Activated naive CD8-positive, alpha-beta T cell treated with anti-CD3 and anti-CD28 coated beads, Interleukin-2, amount 10 ng/mL, durations not matched to agents 7 days and 5 days (primary cell): ENCODE results near the gene HLCS. TPM values are rescaled to one million over a fixed set of nuclear protein-coding genes. Genes with fewer than 3 reads are reported as not detected.

Experiments used
- ATAC-seq: fragments of 150-1000 bp; cut with Tn5 transposase; one replicate; pipeline ENCODE4 v1.10.0; 2021; ENCODE audit warnings: low read depth, moderate library complexity
- POLR2A ChIA-PET: fragments of 350-600 bp; sonication (Branson Sonifier 250); formaldehyde crosslinking; loops from one replicate; lab custom pipeline; 2021; ENCODE audit warnings: antibody characterized with exemption; lab: Charles Lee
- DNase-seq: peaks from one replicate; pipeline ENCODE4 v3.0.0; 2021
- H3K27ac Mint-ChIP-seq: one replicate; pipeline ENCODE4 v1.8.0; 2022; ENCODE audit warnings: mild to moderate bottlenecking, mixed read lengths
- H3K27me3 Mint-ChIP-seq: one replicate; pipeline ENCODE4 v1.8.0; 2022; ENCODE audit warnings: mild to moderate bottlenecking, moderate library complexity, mixed read lengths
- H3K36me3 Mint-ChIP-seq: one replicate; pipeline ENCODE4 v1.8.0; 2021; ENCODE audit warnings: mild to moderate bottlenecking, mixed read lengths
- H3K4me1 Mint-ChIP-seq: one replicate; pipeline ENCODE4 v1.8.0; 2021; ENCODE audit warnings: mixed read lengths
- H3K4me3 Mint-ChIP-seq: one replicate; pipeline ENCODE4 v1.8.0; 2022; ENCODE audit warnings: mild to moderate bottlenecking, moderate library complexity, mixed read lengths
- H3K9me3 Mint-ChIP-seq: one replicate; pipeline ENCODE4 v1.8.0; 2021; ENCODE audit warnings: mixed read lengths
- total RNA-seq, 2 experiments: library from RNA; stranded (reverse); gene quantifications; one replicate each; pipeline ENCODE4 v1.2.3, GENCODE V29; 2021

HLCS gene
- total RNA-seq, 2 experiments from 2014 or later, result 17.4 to 17.8 TPM

DNA sequence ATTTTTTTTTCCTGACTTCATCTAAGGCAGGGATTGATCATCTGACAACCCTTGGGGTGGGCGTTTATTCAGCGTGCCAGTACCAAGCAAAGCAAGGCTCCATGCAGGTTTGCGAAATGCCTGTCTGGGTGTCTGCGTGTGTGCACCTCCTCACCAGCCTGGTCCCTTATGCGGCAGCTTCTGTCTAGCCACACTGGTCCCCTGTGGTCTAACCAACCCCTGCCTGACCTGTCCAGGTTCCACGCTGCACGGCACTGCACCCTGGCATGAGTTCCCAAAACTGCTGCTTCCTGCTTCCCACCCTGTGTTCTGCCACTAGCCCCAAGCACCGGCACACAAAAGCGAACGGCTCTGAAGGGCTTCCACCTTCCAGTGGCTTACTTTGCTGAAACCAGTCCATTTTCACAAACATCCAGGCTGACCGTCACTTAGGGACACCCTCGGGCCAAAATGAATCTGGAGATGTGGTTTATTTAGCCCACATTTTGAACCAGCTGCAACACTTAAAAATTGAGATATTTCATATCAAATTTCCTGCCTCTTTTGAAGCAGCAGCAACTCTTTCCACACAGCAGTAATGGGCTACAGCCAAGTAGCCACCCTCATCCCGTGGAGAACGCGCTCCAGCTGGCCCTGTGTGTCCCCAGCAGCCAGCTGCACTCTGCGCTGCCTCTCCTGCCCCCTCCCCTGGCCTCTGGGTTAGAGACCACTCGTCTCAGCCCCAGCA lies 55.7 kb downstream of the HLCS start:
- POLR2A ChIA-PET, result no interaction called here
- H3K9me3 Mint-ChIP-seq, result no peaks in the 10 kb centered on the region
- ATAC-seq (no peak), DNase-seq (no peak)
- H3K27me3 Mint-ChIP-seq, result no peaks in the 10 kb centered on the region
- no peak overlapping the region for H3K27ac Mint-ChIP-seq
- H3K4me3 Mint-ChIP-seq, result no peak overlapping the region
- H3K36me3 Mint-ChIP-seq, result peaks cover 3% of the 10 kb centered on the region
- no peaks in the 10 kb centered on the region for H3K4me1 Mint-ChIP-seq

DNA sequence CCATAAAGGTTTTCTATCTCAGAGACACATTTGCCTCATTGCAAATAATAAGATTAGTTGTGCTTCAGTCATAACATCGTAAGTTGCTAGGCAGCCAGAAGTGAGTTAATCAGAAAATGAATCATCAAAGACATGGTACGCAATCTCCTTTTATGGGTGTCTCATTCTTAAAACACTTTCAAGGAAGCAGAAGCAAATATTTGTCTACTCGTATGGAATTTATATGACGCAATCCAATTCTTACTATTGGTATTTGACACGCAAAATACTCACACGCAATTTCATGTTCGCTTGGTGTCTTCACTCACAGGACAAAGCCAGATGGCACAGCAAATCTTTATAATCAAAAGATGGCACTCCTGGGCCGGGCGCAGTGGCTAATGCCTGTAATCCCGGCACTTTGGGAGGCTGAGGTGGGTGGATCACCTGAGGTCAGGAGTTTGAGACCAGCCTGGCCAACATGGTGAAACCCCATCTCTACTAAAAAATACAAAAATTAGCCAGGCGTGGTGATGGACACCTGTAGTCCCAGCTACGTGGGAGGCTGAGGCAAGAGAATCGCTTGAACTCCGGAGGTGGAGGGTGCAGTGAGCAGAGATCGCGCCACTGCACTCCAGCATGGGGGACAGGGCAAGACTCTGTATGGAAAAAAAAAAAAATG lies 56.4 kb downstream of the HLCS start:
- ATAC-seq, result no peak
- no peak overlapping the region for H3K4me3 Mint-ChIP-seq
- H3K4me1 Mint-ChIP-seq, result no peaks in the 10 kb centered on the region
- no peak overlapping the region for H3K27ac Mint-ChIP-seq
- H3K36me3 Mint-ChIP-seq, result peaks cover 3% of the 10 kb centered on the region
- H3K9me3 Mint-ChIP-seq, result no peaks in the 10 kb centered on the region
- no peak for DNase-seq
- no peaks in the 10 kb centered on the region for H3K27me3 Mint-ChIP-seq
- POLR2A ChIA-PET, result no interaction called here

DNA sequence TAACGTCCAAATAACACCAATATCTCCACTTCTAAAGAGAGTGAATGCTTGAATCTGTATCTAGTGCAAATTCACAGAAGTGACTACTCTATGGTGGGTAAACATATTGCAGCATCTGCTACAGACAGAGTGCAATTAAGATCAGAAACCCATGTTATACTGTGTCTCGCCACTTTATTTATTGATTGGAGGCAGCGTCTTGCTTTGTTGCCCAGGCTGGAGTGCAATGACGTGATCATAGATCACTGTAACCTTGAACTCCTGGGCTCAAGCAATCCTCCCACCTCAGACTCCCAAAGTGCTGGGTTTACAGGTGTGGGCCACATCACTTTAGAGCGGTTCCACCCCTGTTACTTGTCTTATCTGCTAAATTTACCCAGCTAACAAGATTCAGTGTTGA lies 57.0 kb downstream of the HLCS start:
- no peak overlapping the region for H3K4me3 Mint-ChIP-seq
- DNase-seq, result no peak
- POLR2A ChIA-PET, result no interaction called here
- H3K36me3 Mint-ChIP-seq, result peaks cover 3% of the 10 kb centered on the region
- ATAC-seq, result no peak
- no peak overlapping the region for H3K27ac Mint-ChIP-seq
- H3K9me3 Mint-ChIP-seq, result no peaks in the 10 kb centered on the region
- no peaks in the 10 kb centered on the region for H3K27me3 Mint-ChIP-seq
- no peaks in the 10 kb centered on the region for H3K4me1 Mint-ChIP-seq

DNA sequence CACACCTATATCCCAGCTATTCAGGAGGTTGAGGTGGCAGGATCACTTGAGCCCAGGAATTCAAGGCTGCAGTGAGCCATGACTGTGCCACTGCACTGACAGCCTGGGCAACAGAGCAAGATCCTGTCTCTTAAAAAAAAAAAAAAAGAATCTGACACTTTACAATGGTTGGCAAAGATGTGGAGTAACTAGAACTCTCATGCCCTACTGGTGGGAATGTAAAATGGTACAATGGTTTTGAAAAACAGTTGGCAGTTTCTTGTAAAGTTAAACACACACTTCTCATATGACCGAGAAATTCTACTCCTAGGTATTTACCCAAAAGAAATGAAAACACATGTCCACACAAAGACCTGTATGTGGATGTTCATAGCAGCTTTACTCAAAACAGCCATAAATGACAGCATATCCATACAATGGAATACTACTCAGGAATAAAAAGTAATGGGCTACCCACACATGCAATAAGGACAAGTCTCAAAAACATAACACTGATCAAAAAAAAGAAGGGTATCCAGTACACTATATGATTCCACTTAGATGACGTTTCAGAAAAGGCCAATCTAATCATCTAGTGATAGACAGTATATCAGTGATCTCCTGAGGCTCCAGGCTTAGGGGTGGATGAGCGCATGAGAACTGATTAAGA lies 58.1 kb downstream of the HLCS start:
- POLR2A ChIA-PET, result no interaction called here
- Mint-ChIP-seq H3K4me3 (no peak overlapping the region), H3K27ac (no peak overlapping the region)

DNA sequence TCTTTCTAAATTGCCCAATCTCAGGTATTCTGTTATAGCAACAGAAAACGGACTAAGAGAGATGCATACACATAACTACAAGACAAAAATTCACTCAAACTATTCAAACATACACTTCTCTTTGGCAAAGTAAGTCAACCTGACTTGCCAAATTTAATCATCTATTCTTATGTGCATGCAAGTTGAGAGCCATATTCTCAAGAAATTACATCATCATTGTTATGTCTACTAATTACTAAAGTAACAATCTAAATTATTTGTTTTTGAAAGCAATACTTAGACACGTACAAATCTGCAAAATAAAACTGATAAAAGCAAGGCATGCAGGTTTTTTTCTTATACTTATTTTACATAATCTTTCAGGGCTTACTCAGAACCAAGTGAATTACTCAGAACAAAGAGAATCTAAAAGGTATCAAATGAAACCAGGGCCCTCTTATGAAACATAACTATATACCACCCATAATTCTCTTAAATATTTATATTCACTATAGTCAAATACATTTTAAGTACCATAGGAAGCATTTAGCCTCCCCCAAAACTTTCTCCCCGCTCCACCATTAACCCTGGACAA lies 62.3 kb downstream of the HLCS start:
- H3K4me1 Mint-ChIP-seq, result peaks cover 4% of the 10 kb centered on the region
- peaks cover 2% of the 10 kb centered on the region for H3K36me3 Mint-ChIP-seq
- no peaks in the 10 kb centered on the region for H3K27me3 Mint-ChIP-seq
- H3K4me3 Mint-ChIP-seq, result no peak overlapping the region
- POLR2A ChIA-PET, result no interaction called here
- no peak for DNase-seq
- H3K27ac Mint-ChIP-seq, result no peak overlapping the region
- H3K9me3 Mint-ChIP-seq, result no peaks in the 10 kb centered on the region
- no peak for ATAC-seq

More for the DNA sequence above, 58.1 kb downstream of the HLCS start:
- no peaks in the 10 kb centered on the region for H3K9me3 Mint-ChIP-seq
- H3K36me3 Mint-ChIP-seq, result peaks cover 3% of the 10 kb centered on the region
- H3K27me3 Mint-ChIP-seq, result no peaks in the 10 kb centered on the region
- DNase-seq (no peak), ATAC-seq (no peak)
- no peaks in the 10 kb centered on the region for H3K4me1 Mint-ChIP-seq

DNA sequence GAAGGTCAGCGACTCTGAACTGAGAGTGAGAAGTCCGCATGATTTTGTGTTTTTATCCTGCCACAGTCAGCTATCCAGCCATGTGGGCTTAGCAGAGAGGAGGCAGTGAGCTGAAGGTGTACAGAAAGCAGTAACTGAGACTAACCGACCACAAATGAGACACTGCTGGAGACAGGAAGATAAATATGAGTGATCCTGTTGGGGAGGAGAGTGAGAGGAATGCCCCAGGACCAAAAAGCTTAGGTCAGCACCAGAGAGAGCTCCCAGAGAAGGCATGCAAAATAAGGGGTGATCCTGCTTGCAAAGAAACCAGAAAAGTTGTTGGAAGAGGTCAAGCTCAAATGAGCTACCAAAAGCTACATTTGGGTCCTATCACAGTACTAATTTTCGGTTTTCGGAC lies 63.7 kb downstream of the HLCS start:
- no peak overlapping the region for H3K27ac Mint-ChIP-seq
- ATAC-seq (no peak), DNase-seq (no peak)
- POLR2A ChIA-PET, result no interaction called here
- H3K4me3 Mint-ChIP-seq, result no peak overlapping the region
- no peaks in the 10 kb centered on the region for H3K36me3 Mint-ChIP-seq
- no peaks in the 10 kb centered on the region for H3K9me3 Mint-ChIP-seq
- no peaks in the 10 kb centered on the region for H3K27me3 Mint-ChIP-seq
- peaks cover 4% of the 10 kb centered on the region for H3K4me1 Mint-ChIP-seq

GRCh38 chr21:36902331-36902730 lies 64.1 kb downstream of the HLCS start:
- H3K27me3 Mint-ChIP-seq, result no peaks in the 10 kb centered on the region
- POLR2A ChIA-PET, result no interaction called here
- no peak overlapping the region for H3K4me3 Mint-ChIP-seq
- DNase-seq (no peak), ATAC-seq (no peak)
- no peaks in the 10 kb centered on the region for H3K9me3 Mint-ChIP-seq
- no peak overlapping the region for H3K27ac Mint-ChIP-seq
- H3K36me3 Mint-ChIP-seq, result no peaks in the 10 kb centered on the region
- H3K4me1 Mint-ChIP-seq, result peaks cover 4% of the 10 kb centered on the region

DNA sequence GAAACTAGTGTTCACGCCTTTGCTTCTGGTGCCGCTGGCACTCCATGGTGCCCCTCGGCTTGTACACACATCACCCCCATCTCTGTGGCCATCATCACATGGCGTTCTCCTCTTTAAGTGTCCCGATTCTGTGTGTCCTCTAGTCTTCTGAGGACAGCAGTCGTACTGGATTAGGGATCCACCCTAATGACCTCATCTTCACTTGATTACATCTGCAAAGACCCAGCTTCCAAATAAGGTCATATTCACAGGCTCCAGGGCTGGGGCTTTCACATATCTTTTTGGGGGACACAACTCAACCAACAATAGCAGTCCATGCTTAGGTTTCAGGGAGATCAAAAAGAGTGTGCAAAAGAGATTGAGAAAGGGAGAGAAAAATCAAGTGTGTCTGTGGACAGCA lies 64.9 kb downstream of the HLCS start:
- no peak for DNase-seq
- Mint-ChIP-seq H3K27me3 (no peaks in the 10 kb centered on the region), H3K36me3 (peaks cover 3% of the 10 kb centered on the region), H3K4me1 (peaks cover 4% of the 10 kb centered on the region), H3K4me3 (no peak overlapping the region), H3K27ac (no peak overlapping the region), H3K9me3 (no peaks in the 10 kb centered on the region)
- POLR2A ChIA-PET, result no interaction called here
- no peak for ATAC-seq

DNA sequence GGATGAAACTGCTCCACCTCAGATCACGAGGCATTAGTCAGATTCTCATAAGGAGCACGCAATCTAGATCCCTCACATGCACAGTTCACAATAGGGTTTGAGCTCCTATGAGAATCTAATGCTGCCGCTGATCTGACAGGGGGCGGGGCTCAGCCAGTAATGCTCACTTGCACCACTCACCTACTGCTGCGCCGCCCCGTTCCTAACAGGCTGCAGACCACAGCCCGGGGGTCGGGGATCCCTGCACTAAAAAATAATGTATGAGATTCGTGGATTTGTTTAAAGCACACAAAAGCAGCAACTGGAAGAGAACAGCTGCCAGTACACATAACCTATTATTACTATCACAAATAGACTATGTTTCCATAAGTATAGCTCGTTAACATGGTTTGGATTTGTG lies 72.9 kb downstream of the HLCS start:
- peaks cover 18% of the 10 kb centered on the region for H3K36me3 Mint-ChIP-seq
- ATAC-seq (no peak), DNase-seq (no peak)
- no peaks in the 10 kb centered on the region for H3K9me3 Mint-ChIP-seq
- H3K4me3 Mint-ChIP-seq, result no peak overlapping the region
- H3K4me1 Mint-ChIP-seq, result no peaks in the 10 kb centered on the region
- POLR2A ChIA-PET, result no interaction called here
- H3K27ac Mint-ChIP-seq, result no peak overlapping the region
- H3K27me3 Mint-ChIP-seq, result no peaks in the 10 kb centered on the region

GRCh38 chr21:36892201-36892600 lies 74.3 kb downstream of the HLCS start:
- Mint-ChIP-seq H3K9me3 (no peaks in the 10 kb centered on the region), H3K4me1 (no peaks in the 10 kb centered on the region), H3K27ac (no peak overlapping the region), H3K4me3 (no peak overlapping the region), H3K27me3 (no peaks in the 10 kb centered on the region), H3K36me3 (peaks cover 19% of the 10 kb centered on the region)
- POLR2A ChIA-PET, result no interaction called here
- ATAC-seq, result no peak
- DNase-seq, result no peak

DNA sequence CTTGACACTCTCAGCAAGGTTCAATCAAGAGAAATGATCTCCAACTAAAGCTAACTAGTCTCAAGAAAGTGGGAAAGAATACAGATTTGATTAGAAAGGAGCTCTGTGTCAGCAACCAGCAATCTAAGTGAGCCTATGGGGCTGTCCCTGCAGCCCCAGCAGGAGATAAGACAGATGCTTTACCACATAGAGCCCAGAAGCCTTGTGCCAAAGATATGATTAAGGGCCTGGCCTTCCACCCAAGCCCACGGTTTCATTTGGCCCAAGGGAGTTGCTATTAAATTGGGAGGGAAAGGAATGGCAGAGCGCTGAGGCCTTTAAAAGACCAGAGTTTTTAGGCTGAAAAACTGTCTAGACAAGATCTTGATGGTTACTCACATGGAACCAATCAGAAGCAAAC lies 74.8 kb downstream of the HLCS start:
- Mint-ChIP-seq H3K9me3 (no peaks in the 10 kb centered on the region), H3K4me3 (no peak overlapping the region), H3K27me3 (no peaks in the 10 kb centered on the region), H3K4me1 (no peaks in the 10 kb centered on the region), H3K27ac (no peak overlapping the region), H3K36me3 (peaks cover 18% of the 10 kb centered on the region)
- DNase-seq (no peak), ATAC-seq (no peak)
- POLR2A ChIA-PET, result no interaction called here

DNA sequence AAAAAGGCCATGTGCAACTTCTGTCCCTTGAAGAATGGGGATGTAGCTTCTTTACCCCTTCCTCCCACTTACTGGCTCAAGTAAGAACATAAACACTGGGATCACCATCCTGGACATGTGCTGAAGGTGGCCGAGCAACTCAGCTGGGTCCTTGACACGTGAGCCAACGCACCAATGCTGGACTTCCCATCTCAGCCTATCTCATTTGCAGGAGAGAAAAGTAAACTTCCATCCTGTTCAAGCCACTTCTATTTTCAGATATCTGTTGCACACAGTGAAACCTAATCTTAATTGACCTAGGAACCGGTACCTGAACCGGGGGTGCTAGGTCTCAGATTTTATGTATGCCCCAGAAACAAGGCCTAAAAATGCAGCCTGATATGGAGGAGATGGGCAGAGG lies 75.3 kb downstream of the HLCS start:
- POLR2A ChIA-PET, result no interaction called here
- Mint-ChIP-seq H3K4me1 (no peaks in the 10 kb centered on the region), H3K36me3 (peaks cover 16% of the 10 kb centered on the region), H3K4me3 (no peak overlapping the region), H3K27ac (no peak overlapping the region), H3K9me3 (no peaks in the 10 kb centered on the region), H3K27me3 (no peaks in the 10 kb centered on the region)
- no peak for ATAC-seq
- no peak for DNase-seq

GRCh38 chr21:36890086-36890485 lies 76.4 kb downstream of the HLCS start:
- ATAC-seq (no peak), DNase-seq (no peak)
- no peak overlapping the region for H3K4me3 Mint-ChIP-seq
- H3K4me1 Mint-ChIP-seq, result no peaks in the 10 kb centered on the region
- POLR2A ChIA-PET, result no interaction called here
- H3K27me3 Mint-ChIP-seq, result no peaks in the 10 kb centered on the region
- H3K36me3 Mint-ChIP-seq, result peaks cover 17% of the 10 kb centered on the region
- no peaks in the 10 kb centered on the region for H3K9me3 Mint-ChIP-seq
- H3K27ac Mint-ChIP-seq, result no peak overlapping the region

GRCh38 chr21:36889401-36889800 lies 77.1 kb downstream of the HLCS start:
- no peak overlapping the region for H3K27ac Mint-ChIP-seq
- ATAC-seq, result no peak
- H3K4me1 Mint-ChIP-seq, result no peaks in the 10 kb centered on the region
- H3K27me3 Mint-ChIP-seq, result no peaks in the 10 kb centered on the region
- H3K4me3 Mint-ChIP-seq, result no peak overlapping the region
- POLR2A ChIA-PET, result no interaction called here
- H3K36me3 Mint-ChIP-seq, result peaks cover 17% of the 10 kb centered on the region
- H3K9me3 Mint-ChIP-seq, result peaks cover 2% of the 10 kb centered on the region
- DNase-seq, result no peak
